HG03521 (cell line): ENCODE results near the gene CABP2.
A peak's percentile ranks its signal among the peaks of the same experiment; 100 is the strongest.
"Not testable (repeated sequence)": the region's sequence is repeated elsewhere in the genome, so short reads cannot be mapped to it uniquely, and the experiment has no call there.

ENCODE experiments used
- ATAC-seq: cut with Tn5 transposase; IDR thresholded peaks from one replicate; pipeline ENCODE4 v1.9.1; 2021; ENCODE audit warnings: mild to moderate bottlenecking, moderate library complexity; ENCODE audit not compliant: unreplicated experiment

The CABP2 gene

GRCh38 chr11:67495234-67496005 lies 27.8 kb downstream of the CABP2 start:
- no peak for ATAC-seq

- ATAC-seq = no peak
Observed at GRCh38 chr11:67494371-67495233, 28.6 kb downstream of the CABP2 start.

- ATAC-seq = no peak
Observed at GRCh38 chr11:67493548-67494370, 29.5 kb downstream of the CABP2 start.

- ATAC-seq = no peak
Observed at GRCh38 chr11:67492801-67493547, 30.3 kb downstream of the CABP2 start.

GRCh38 chr11:67492069-67492727 lies 31.0 kb downstream of the CABP2 start:
- ATAC-seq = no peak

- no peak for ATAC-seq
Observed at GRCh38 chr11:67491276-67492068, 31.8 kb downstream of the CABP2 start.

GRCh38 chr11:67490727-67491065 lies 32.5 kb downstream of the CABP2 start:
- no peak for ATAC-seq

- ATAC-seq = no peak
Observed at GRCh38 chr11:67489885-67490726, 33.1 kb downstream of the CABP2 start.

GRCh38 chr11:67489203-67489884 lies 33.9 kb downstream of the CABP2 start:
- ATAC-seq = no peak

- ATAC-seq = no peak
Observed at GRCh38 chr11:67486481-67487195, 36.6 kb downstream of the CABP2 start.

GRCh38 chr11:67485873-67486361 lies 37.3 kb downstream of the CABP2 start:
- not testable (repeated sequence) for ATAC-seq

GRCh38 chr11:67484847-67485311 lies 38.4 kb downstream of the CABP2 start:
- ATAC-seq = no peak

- ATAC-seq = no peak
Observed at GRCh38 chr11:67483831-67484665, 39.2 kb downstream of the CABP2 start.

- peak; percentile 62 for ATAC-seq
Observed at GRCh38 chr11:67482827-67483798, 40.1 kb downstream of the CABP2 start, which contains the start of gene AIP. Gene AIP (plus strand): TSS chr11:67483026. CDS start chr11:67483159, 133 bp downstream.
